Vagina (tissue), 2 donors: ENCODE data around the gene AKR1E2.

Source experiments
- POLR2A ChIP-seq, 2 donors: fragments of 450-650 bp; IDR thresholded peaks; one replicate each; pipeline ENCODE4 v1.6.1; 2017; ENCODE audit warnings: antibody characterized with exemption in 2 of 2, mild to moderate bottlenecking in 2 of 2, moderate library complexity in 2 of 2
- POLR2AphosphoS5 ChIP-seq, 2 donors: sonication (generic); formaldehyde crosslinking; IDR thresholded peaks; one replicate each; pipeline ENCODE4 v1.9.0; 2017; ENCODE audit warnings: antibody characterized with exemption in 2 of 2, mild to moderate bottlenecking in 2 of 2, low read depth in 1 of 2; ENCODE audit not compliant: insufficient read depth in 1 of 2
- TF ChIP-seq, protein P1 (sequence below), 3 experiments: fragments of 450-650 bp in 2 of 3; fragments of 200-600 bp in 1 of 3; sonication (generic) in 1 of 3; IDR thresholded peaks; one replicate each; pipeline ENCODE4 v1.5.1; 2017 to 2019; ENCODE audit warnings: antibody characterized with exemption in 3 of 3, mild to moderate bottlenecking in 2 of 3, moderate library complexity in 2 of 3

- TF ChIP-seq, protein P1, sequence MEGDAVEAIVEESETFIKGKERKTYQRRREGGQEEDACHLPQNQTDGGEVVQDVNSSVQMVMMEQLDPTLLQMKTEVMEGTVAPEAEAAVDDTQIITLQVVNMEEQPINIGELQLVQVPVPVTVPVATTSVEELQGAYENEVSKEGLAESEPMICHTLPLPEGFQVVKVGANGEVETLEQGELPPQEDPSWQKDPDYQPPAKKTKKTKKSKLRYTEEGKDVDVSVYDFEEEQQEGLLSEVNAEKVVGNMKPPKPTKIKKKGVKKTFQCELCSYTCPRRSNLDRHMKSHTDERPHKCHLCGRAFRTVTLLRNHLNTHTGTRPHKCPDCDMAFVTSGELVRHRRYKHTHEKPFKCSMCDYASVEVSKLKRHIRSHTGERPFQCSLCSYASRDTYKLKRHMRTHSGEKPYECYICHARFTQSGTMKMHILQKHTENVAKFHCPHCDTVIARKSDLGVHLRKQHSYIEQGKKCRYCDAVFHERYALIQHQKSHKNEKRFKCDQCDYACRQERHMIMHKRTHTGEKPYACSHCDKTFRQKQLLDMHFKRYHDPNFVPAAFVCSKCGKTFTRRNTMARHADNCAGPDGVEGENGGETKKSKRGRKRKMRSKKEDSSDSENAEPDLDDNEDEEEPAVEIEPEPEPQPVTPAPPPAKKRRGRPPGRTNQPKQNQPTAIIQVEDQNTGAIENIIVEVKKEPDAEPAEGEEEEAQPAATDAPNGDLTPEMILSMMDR (IDR thresholded peaks at IDR 0.05): no peak
- TF ChIP-seq POLR2A (IDR thresholded peaks at IDR 0.05): no peak
- TF ChIP-seq POLR2AphosphoS5 (IDR thresholded peaks at IDR 0.05; ENCODE audit: insufficient read depth in 1 of 2, low read depth in 1 of 2): no peak
Observed at GRCh38 chr10:4833286-4833685, 7.3 kb downstream of the AKR1E2 start.
